GM19238 (cell line): ENCODE measurements around the gene UPK1A.
A peak's percentile ranks its signal among the peaks of the same experiment; 100 is the strongest.
"Not testable (repeated sequence)": the region's sequence is repeated elsewhere in the genome, so short reads cannot be mapped to it uniquely, and the experiment has no call there.

Experiments
- DNase-seq: peaks from one replicate; pipeline ENCODE4 v3.0.0; 2011; ENCODE audit warnings: low spot score; ENCODE audit not compliant: insufficient read length

Gene UPK1A

DNA sequence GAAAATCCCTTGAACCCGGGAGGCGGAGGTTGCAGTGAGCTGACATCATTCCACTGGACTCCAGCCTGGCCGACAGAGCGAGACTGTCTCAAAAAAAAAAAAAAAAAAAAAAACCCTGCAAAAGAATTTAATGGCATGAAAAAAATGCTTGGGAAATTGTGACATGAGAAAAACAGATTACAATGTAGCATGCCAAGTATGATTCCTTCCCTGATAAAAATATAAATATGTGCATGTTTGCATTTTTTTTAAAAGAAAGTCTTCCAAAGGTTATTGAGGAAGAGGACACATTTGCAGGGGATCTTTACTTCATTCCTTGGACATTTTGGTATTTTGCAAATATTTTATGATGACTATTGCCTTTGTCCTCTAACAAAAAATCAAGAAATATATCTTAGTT lies 23.5 kb downstream of the UPK1A start:
- no peak for DNase-seq

- not testable (repeated sequence) for DNase-seq
Measured at GRCh38 chr19:35691106-35691505, 24.8 kb downstream of the UPK1A start.

DNA sequence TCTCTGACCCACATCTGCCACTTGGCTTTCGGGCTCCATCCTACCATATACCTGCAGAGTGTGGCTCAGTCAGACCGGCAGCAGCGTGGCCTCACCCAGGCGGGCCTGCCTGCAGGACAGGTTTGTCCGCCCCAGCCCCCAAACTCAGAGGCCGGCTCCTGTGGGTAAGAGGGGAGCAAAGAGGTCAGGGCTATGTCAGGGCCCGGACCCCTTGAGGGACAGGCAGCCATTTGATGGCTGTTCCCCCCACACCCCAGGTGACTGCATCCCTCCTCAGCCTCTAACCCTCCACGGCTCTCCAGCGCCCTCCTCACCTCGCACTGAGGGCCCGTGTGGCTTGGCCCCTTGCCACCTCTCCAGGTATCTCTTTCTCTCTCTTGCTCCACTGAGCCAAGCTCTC lies 25.7 kb downstream of the UPK1A start:
- no peak for DNase-seq

- no peak for DNase-seq
Measured at GRCh38 chr19:35693422-35693821, 27.1 kb downstream of the UPK1A start.

GRCh38 chr19:35693835-35694599 lies 27.7 kb downstream of the UPK1A start:
- DNase-seq: peak; percentile 77

- no peak for DNase-seq
Measured at GRCh38 chr19:35695895-35696422, 29.6 kb downstream of the UPK1A start.

DNA sequence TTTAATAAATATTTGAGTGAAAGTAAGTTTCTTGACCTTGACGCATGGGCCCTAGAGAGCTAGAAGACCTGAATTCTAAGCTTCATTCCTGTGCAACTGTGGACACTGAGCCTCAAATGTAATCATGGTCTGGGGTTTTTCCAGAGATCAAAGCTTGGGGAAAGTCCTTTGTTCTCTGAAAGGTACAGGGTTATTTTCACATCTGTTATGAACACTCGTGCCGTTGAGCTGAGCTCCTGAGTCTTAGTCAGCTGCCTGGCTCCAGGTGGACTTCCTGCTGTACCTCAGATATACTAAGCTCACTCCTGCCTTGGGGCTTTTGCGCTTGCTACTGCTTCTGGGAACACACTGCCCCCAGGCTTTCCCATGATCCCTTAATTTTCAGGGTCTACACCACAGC lies 30.5 kb downstream of the UPK1A start:
- no peak for DNase-seq

GRCh38 chr19:35702223-35703012 lies 36.1 kb downstream of the UPK1A start:
- peak; percentile 88 for DNase-seq

DNA sequence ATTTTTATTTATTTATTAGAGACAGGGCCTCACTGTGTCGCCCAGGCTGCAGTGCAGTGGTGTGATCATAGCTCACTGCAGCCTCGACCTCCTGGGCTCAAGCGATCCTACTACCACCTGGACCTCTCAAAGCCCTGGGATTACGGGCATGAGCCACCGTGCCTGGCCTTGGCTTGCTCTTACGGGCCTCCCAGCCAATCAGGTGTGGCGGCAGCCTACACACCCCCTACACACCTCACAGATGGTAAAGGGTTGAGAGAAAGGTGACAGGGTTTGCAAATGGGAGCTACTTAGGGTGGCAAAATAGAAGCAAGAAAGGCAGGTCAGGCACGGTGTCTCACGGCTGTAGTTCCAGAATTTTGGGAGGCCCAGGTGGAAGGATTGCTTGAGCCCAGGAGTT lies 37.0 kb downstream of the UPK1A start:
- DNase-seq: no peak

GRCh38 chr19:35704218-35704617 lies 37.9 kb downstream of the UPK1A start, which contains the start of gene ZBTB32:
Gene ZBTB32, plus strand, starts transcription at chr19:35704558. Its CDS starts 10,069 bp downstream, at chr19:35714627.
- no peak for DNase-seq

DNA sequence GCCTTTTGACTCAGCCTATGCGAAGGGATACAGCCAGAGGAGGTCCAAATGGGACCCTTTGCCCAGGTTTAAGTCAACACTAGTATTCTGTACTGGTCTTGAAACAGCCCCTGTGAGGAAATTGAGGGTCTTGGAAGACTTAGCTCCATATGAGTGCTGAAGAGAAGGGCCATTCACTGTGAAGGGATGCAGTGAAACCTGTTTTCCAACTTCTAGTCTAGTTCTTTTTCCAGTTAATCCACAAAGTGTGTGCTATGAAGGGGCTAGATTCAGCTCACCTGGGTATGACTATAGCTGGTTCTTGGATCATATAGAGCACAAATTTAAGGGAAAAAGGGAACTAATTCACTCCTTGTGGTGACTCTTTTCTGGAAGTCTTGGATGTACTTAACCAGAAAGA lies 42.1 kb downstream of the UPK1A start:
- DNase-seq: no peak

DNA sequence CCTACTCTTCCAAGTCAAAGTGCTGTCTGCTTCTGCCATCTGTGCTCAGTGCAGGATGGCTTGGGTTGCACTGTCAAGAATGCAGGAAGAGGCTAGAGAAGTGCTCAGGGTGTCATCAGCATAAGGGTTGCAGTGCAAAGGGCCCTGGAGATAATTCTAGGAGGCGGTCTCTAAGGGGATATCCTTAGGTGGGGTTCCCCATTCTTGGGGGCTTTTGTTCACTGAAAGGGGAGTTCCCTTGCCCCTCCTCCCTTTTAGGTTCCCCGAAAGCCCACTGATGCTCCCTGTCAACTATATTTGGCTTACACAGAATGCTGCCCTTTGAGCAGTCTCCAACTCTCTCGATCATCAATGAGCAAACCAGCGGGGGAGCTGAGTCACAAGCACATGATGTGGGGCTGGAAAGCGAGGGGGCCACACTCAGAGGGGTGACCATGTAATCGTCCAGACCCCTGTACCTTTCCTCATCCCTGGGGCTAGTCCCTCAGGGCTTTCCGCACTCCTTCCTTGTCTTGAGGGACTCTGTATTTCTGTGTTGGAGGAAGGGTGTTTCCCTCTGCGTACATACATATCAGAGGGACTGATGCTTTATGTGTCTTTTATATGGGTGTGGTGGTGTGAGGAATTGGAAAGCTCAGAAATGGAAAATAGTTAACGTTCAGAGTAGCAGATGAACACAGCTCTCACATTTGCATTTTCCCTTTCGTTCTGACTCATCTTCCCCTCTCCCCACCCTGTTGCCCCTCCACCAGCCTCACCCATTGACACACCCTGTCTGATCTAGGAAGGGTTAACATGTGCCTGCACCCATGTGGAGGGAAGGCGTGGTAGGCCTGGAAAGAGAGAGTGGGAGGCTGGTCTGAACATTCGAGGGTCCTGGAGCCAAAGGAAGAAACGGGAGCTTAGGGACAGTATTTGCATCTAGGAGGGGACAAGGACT lies 44.7 kb downstream of the UPK1A start:
- peak; percentile 60 for DNase-seq

- peak; percentile 58 for DNase-seq
Measured at GRCh38 chr19:35712567-35713505, 46.5 kb downstream of the UPK1A start.

DNA sequence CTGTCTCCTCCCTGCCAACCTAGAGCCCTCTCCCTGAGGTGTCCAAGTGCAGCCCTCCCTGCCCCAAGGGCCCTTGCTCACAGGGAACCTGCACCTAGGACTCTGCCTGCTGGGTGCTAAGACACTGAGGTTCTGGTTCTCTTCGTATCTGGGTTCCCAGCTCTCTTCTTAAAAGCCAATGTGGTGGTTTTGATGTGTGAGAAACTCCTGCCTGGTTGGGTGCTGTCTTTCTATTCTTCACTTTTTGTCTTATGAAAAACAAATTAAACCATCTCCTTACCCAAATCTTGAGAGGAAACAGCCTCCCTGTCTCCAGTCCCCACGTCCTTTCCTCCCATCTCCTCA lies 47.2 kb downstream of the UPK1A start:
- DNase-seq: no peak

GRCh38 chr19:35713904-35714495 lies 47.7 kb downstream of the UPK1A start:
- no peak for DNase-seq

- no peak for DNase-seq
Measured at GRCh38 chr19:35714601-35715354, 48.5 kb downstream of the UPK1A start.

GRCh38 chr19:35715355-35715809 lies 49.1 kb downstream of the UPK1A start:
- DNase-seq: no peak

- DNase-seq: no peak
Measured at GRCh38 chr19:35715981-35716800, 49.9 kb downstream of the UPK1A start.
